HG02759 (cell line): Measurements from ENCODE around the gene SLC15A3.

Experiments used
- ATAC-seq: cut with Tn5 transposase; IDR thresholded peaks from one replicate; pipeline ENCODE4 v1.9.1; 2021; ENCODE audit warnings: mild to moderate bottlenecking, moderate library complexity; ENCODE audit not compliant: unreplicated experiment

Gene SLC15A3

DNA sequence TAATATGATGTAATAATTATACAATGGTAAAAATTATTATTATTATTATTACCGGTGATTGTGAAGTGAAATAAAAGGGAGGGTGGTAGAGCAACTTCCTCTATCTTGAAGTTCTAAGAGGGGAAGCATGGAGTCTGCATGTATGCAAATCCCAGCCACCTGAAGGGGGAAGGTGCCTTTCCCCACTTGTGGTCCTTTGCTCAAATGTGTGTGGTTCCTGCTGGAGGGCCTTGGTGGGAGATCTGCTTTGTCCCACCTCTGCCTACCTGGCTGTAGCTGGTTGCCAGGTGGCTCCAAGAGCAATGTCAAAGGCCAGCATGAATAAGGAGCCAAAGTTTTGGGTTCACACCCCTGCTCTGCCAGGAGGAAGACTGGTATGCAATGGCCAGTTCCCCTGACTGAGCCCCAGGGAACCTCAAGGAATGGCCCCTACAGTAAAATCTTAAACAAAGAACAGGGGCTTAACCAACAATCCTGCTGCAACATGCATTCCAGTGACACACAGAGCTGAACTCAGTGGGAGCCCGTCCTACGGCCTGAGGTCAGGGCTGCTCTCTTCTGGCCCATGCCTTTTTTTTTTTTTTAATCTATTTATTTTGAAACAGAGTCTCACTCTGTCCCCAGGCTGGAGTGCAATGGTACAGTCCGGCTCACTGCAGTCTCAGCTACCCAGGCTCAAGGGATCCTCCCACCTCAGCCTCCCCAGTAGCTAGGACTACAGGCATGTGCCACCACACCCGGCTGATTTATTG, 19.2 kb downstream of the SLC15A3 start:
- ATAC-seq = no peak

DNA sequence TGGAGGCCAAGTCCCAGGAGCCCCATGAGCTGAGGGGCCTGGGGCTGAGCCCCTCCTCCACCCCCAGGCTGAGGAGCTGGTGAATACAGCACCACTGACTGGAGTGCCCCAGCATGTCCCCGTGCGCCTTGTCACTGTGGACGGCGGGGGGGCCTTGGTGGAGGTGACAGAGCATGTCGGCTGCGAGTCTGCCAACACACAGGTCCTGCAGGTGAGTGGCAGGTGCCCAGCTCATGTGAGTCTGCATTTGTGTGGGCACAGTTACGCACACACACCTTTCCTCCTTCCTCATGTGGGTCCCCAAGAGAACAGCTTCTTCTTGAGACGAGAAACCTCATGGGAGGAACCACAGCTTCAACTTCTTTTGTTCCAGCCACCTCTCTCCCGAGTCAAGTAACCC, 20.1 kb downstream of the SLC15A3 start:
- no peak for ATAC-seq

DNA sequence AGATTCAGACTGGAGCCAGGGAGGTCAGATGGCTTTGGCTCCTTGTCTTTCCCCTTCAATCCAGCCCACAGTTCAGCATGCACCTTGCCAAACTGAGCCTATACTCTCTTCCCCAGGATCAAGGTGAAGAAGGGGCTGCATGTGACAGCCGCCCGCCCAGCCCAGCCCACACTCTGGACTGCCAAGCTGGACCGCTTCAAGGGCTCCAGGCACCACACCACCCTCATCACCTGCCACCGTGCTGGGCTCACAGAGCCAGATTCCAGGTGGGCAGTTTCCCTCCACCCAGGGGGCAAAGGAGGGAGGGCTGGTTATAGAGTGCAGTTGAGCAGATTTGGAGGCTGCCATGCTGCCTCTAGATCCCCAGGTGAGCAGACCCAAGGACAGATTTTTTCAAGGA, 21.6 kb downstream of the SLC15A3 start:
- no peak for ATAC-seq

DNA sequence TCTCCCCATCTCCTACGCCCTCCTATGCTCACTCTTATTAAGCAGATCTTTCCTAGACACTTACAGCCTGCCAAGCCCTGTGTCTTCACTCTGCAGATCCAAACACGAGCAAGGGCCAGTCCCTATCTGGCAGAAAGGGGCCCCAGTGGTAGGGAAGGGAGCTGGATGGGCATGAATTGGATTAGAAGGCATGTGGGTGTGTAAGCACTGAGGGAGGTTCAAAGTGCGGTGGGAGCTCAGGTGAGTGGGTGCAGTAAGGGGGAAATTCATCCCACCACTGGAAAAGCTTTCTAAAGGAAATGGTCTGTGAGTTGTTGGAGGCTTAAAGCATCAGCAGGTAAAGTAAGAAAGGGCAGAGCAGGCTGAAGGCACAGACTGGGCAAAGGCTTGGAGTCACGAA, 22.2 kb downstream of the SLC15A3 start:
- no peak for ATAC-seq

DNA sequence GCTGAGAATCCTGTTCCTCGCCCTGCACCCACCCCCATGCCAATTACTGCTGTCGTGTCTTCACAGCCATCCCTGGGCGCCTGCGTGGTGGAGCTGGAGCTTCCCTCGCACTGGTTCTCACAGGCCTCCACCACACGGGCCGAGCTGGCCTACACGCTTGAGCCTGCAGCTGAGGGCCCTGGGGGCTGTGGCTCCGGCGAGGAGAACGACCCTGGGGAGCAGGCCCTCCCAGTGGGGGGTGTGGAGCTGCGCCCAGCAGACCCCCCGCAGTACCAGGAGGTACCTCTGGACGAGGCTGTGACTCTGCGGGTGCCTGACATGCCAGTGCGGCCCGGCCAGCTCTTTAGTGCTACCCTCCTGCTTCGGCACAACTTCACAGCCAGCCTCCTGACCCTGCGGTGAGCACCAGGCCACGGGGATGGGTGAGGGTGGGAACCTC, 23.4 kb downstream of the SLC15A3 start:
- no peak for ATAC-seq

DNA sequence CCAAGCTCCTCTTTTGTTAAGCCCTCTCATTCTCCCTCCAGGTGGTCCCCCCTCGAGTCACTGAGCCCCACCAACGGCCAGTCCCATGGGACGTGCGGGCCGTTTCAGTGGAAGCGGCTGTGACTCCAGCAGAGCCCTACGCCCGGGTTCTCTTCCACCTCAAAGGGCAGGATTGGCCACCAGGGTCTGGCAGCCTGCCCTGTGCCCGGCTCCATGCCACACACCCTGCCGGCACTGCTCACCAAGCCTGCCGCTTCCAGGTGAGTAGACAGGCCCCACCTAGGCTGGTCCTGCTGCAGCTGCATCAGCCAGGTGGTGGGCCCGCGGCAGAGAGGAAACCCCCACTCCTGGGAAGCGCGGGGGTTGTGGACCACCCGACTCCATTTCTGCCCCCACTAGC, 24.4 kb downstream of the SLC15A3 start:
- no peak for ATAC-seq

DNA sequence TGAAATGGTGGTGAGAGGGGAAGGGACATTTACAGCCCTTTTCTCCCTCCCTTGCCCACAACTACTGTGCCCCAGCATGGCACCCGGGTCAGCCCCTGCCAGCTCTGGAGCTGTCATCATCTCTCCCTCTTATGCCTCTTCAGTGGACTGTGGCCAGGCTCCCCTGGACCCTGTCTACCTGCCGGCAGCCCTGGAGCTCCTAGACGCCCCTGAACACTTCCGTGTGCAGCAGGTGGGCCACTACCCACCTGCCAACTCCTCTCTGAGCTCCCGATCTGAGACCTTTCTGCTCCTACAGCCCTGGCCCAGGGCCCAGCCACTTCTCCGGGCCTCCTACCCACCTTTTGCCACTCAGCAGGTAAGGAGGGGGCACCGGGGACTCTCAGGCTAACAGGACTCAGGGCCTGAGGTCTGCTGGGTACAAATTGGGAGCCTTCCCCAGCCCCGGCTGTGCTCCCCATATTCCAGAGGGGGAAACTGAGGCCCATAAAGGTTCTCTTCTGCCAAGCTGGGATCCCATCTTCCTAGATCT, 24.8 kb downstream of the SLC15A3 start:
- ATAC-seq = no peak

DNA sequence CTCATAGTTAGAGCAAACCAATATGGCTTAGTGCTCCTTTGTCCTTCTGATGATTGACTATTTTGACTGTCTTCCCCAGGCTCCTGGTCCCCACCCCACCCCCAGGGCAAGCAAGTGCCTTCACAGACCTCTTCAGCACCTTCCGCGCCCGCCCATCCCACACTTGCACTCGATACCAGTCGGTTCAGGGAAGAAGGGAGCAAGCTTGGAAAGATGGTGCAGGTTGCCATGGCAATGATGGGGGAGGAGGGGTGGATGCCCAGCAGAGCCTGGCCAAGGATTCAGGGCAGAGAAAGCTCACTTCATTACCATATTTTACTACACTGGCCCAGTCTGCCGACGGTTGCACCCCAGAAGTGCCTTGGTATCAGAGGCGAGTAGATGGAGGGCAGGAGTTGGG, 25.5 kb downstream of the SLC15A3 start:
- no peak for ATAC-seq

DNA sequence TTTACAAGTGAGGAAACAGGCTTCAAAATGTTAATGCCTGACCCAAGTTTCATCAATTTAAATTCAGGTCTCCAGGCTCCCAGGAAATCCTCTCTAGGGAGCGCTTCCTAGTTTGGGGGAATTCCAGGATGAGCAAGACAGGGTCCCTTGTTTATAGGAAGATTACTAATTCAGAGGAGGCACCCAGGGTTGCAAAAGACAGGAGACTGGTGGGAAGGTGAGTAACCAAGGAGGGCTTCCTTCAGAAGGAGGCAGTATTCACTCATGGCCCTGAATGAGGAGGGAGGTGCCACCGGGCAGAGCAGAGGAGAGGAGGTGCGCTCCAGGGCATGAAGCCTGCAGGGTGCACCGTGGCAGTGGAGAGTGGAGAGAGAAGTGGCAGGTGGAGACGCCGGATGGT, 26.1 kb downstream of the SLC15A3 start:
- ATAC-seq = no peak

DNA sequence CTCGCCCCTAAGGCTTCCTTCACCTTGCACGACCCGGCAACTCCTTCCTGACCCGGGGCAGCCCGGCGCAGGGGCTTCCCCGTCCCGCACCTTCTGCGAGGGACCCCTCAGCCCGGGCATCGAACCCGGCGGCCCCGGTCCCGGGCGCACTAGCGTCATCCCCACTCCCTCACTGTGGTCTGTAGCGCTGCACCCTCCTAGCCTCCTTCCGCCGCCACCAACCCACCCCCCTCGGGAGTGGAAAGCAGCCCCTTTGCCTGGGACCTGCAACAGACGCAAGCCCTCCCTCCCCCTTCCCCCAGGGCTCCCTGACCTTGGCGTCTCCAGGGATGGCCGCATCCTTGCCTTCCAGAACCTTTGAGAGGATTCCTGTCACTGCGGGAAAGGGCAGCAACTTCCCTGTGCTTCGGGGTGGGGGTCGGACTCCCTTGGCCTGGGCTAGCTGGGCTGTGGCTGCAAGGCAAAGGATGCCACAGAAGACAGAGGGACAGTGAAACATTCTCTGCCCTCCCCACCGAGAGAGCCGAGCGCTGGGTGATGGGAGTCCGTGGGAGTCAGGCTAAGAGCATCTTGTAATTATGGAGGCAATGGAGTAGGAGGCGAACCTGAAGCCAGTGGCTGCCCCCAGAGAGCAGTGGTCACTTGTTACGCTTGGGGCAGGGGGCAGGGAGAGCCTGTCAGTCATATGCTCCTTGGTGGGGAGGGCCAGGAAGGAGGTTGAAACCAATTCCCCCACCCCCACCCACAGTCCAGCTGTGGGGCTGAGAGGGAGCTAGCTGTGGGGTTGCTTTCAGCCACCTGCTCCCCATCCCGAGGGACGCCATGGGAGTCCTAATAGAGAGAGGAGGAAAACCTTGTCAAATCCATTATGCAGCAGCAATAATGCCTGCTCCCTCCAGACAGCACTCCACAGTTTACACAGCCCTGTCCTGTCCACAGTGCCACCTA, 26.8 kb downstream of the SLC15A3 start:
- ATAC-seq = no peak

DNA sequence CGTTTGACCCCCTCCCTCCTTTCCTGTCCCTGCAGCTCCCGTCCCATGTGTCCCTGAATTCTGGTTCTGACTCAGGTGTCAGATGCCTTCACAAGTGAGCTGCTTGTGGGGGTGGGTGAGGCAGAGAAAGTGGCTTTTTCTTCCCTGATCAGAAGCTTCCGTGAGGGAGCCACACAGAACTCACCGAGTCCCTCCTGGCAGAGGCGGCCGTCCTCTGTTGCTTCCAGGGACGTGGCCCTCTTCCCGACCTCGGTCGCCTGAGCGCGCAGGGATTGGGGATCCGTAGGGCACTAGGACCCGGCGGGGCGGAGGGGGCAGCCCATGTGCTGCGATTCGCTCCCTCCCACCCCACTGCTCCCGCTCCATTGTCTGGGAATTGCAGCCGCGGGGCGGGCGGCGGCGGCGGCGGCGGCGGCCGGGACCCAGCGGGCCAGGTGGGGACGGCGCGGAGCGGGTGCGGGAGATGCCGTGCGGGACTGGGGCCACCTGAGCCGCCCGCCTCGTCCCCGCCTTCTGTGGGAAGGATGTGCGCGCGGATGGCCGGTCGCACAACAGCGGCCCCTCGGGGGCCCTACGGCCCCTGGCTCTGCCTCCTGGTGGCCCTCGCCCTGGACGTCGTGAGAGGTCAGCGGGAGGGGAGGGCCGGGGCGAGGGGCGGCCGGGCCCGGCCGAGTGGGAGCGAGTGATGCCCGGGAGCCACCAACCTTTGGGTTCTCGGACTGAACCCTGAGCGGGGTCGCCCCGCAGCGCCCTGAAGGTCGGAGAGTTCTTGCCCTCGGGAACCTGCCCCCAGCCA, 27.7 kb downstream of the SLC15A3 start, which contains the start of gene TMEM132A:
TMEM132A (plus strand) TSS at position 351 of the 796 bp plus-strand sequence; CDS start at position 525, 174 bp downstream.
- ATAC-seq = no peak

DNA sequence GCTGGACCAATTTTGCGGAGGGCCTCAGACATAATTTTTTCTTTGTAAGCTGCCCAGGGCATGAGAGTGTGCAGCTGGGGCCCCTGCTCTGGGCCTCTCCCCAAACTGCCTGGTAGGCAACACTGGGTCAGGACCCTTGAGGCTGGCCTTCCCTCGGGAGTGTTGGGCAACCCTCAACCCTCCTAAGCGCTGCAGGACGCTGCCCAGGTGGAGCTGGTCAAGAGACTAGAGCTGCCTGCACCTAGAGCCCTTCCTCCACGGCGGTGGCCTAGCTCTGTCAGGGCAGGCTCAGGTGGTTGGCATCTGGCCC, 28.2 kb downstream of the SLC15A3 start:
- no peak for ATAC-seq

DNA sequence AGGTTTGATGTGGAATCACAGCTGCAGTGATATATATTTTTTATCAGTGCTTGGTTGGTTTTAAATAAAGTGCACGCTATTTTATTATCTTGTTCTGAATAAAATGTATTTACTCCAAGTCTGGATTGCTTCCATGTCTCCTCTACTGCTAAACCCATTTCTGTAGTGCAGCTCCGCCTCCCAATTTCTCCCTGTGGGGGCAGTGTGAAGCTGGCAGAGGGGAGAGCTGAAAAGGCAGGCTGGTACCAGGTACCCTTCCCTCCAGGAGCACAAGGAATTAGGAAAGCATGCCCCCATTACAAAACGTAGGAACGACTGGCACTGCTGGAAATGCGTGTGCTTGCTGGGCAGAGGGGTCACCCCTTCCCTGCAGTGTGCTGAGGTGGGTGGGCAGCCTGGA, 28.6 kb downstream of the SLC15A3 start:
- ATAC-seq = no peak

DNA sequence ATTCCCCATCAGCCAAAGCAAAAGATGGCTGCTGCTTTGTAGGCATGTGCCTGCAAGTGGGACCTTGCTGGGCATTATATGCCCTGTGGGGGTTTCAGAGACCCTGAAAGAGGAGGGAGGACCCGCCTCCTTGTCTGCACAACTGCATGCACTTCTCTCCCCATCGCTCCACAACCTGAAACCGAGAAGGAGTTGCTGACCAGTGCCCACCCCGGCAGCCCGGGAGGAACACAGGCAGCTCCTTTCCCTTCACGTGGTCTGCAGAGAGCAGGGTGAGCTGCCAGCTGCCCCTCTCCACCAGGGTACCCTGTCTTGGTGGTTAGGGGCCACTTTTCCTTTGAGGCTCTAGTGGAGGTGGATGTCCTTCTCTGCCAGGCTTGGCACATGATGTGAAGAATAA, 29.1 kb downstream of the SLC15A3 start:
- no peak for ATAC-seq

DNA sequence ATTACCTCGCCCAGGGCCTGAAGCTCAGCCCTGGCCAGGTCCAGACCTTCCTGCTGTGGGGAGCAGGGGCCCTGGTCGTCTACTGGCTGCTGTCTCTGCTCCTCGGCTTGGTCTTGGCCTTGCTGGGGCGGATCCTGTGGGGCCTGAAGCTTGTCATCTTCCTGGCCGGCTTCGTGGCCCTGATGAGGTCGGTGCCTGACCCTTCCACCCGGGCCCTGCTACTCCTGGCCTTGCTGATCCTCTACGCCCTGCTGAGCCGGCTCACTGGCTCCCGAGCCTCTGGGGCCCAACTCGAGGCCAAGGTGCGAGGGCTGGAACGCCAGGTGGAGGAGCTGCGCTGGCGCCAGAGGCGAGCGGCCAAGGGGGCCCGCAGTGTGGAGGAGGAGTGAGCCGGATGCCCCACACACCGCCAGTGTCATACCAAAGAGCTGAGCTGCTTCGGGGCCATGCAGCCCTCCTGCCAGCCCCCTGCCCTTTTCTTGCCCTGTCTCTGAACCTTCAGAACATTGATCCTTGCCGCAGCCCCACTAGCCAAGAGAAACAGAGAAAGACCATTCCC, 30.1 kb downstream of the SLC15A3 start:
- no peak for ATAC-seq

DNA sequence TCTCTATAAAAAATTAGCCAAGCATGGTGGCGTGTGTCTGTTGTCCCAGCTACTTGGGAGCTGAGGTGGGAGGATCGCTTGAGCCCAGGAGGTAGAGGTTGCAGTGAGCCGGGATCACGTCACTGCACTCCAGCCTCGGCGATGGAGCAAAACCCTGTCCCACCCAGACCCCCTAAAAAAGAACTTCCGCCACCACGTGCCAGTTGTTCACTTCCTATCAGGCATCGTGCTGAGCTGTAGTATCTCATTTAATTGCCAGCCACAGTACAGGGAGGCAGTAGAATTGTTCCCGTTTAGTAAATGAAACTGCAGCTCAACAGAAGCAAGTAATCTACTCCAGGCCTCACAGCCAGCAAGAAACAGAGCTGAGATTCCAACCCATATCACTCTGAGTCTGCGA, 30.7 kb downstream of the SLC15A3 start:
- ATAC-seq = no peak

DNA sequence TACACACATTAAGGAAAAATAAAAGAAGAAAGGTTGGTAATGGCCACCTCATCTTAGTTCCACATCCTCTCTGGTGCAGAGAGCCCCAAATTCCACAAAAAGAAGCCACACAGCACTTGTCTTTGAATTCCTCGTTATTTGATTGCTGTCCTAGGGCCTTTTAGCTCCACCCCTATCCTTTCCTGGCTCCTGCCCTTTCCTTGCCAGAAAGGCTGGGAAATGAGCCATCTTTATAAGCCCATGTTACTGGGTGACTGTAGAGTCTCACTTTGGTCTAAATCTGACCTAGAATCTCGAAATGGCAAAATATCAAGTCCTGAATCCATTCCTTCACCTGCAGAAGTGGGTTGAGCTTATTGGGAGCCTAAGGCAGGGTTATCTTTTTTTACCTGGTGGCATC, 32.0 kb downstream of the SLC15A3 start:
- no peak for ATAC-seq

DNA sequence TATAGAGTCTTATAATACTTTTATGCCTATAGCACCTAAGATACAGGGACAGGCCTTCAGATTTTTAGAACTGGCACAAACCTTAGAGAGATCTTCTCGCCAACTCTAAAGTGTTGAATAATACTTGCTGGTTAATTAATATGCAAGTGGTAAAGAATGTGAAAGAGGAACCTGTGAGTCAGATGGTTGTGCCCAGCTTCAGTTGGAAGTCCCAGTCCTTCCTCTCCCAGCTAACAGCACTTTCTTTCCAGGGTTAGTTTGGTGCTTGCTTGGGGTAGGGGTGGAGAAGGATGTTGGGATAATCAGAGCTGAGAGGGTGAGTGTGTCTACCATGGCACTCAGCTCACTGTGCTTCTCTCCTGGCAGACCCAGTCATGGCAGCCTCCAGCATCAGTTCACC, 32.7 kb downstream of the SLC15A3 start:
- no peak for ATAC-seq

DNA sequence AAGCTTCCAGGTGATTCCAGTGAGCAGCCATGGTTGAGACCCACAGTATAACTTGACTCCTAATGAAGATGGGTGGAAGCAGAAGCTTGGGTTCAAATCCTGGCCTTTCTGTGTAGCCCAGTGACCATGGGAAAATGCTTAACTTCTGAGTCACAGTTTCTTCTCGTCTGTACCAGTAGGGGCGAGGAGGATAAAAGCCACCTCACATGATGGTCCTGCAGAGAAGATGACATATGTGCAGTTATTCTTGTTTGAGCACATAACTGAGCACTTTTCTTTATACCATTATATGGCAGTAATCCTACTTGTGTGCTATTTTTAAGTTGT, 33.1 kb downstream of the SLC15A3 start:
- ATAC-seq = no peak

DNA sequence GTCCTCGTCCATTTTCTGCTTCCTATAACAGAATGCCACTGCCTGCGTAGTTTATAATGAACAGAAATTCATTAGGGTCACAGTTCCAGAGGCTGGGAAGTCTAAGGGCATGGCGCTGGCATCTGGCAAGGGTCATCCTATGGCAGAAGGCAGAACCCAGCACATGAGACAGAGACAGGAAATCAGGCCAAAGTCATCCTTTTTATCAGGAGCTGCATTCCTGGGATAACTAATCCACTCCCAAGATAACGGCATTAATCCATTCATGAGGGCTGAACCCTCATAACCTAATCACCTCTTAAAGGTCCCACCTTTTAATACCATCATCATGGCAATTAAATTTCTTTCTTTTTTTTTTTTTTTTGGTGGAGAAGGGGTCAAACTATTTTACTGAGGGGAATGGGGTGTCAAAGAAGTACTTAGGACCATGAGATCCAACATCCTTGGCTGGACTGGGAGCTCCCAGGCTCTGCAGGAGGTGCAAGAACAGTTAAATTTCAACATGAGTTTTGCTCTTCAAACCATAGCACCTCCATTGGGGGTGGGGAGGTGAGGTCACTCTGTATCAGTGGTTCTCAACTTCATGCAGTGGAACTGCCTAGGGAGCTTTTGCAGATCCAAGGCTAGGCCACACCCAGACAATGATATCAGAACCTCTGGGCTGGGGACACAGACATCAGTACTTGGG, 33.6 kb downstream of the SLC15A3 start:
- ATAC-seq = no peak
